NCI-H2227 (cell line): ENCODE results near the gene TSTD1.

Experiments
- DNase-seq: peaks from one replicate; lab custom pipeline; 2025; ENCODE audit not compliant: unreplicated experiment; lab: John Stamatoyannopoulos, UW

The TSTD1 gene, protein sequence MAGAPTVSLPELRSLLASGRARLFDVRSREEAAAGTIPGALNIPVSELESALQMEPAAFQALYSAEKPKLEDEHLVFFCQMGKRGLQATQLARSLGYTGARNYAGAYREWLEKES

DNA sequence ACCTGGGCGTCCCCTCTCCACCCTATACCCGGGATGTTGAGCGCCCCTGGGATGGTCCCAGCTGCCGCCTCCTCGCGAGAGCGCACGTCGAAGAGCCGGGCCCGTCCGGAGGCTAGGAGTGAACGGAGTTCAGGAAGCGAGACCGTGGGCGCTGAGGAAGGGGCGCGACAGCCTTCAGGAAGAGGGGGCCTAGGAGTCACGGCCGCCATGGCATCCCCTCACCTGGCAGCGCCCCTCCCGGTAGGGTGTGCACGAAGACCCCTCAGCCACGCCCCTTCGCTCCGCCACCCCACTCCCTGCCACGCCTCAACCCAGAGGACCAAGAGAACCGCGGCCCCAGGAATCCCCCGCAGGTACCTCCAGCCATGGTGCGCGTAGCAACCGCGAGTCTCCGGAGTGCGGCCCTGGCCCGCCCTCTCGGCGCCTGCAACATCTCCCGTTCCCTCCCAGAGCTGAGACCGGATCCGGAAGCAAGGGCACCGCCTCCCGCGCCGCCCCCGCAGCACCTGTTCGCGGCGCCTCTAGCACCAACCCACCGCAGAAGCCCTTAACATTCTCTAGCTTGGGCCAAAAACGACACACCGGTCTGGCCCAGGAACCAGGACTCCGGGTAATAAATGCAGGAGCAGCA is at the start of gene TSTD1:
TSS of gene TSTD1 (minus strand) at position 442 of the 631 bp plus-strand sequence. CDS start at position 367, 75 bp downstream.
- DNase-seq: peak; percentile 85

DNA sequence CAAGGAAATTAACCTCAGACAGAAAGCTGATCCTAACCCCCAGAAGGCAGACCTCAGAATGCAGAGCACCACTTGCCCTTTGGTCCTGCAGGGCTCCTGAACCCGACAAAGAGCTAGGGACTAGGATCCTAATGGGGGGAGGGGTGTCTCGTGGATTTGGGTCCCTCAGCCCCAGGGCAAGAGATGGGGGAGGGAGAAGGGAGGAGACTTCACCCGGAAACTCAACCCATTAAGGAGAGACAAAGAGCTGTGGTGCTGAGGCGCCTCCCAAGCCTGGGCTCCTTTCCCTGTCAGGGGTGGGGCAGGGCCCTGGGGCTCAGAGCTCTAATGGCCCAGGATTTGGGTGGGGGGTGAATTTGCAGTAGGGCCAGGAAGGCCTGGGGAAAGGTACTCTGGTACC is 47.7 kb upstream of the TSTD1 start:
- DNase-seq: no peak

DNA sequence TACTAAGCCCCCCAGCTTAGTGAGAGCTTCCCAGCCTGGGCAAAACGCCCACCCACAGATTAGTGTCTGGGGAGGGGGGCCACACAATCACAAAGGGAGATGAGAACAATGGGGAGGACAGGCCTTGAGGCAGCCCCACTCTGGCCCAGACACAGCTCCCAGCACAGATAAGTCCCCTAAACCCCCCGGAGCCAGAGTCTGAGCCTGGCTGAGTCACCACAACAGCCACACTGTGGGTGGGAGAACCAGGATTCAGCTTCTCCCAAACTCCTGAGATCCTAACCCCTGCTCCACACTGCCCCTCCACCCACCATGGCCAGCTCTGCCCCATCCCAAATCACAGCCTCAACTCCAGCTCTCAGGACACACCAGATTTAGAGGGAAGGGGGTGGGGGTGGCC is 46.4 kb upstream of the TSTD1 start:
- no peak for DNase-seq

DNA sequence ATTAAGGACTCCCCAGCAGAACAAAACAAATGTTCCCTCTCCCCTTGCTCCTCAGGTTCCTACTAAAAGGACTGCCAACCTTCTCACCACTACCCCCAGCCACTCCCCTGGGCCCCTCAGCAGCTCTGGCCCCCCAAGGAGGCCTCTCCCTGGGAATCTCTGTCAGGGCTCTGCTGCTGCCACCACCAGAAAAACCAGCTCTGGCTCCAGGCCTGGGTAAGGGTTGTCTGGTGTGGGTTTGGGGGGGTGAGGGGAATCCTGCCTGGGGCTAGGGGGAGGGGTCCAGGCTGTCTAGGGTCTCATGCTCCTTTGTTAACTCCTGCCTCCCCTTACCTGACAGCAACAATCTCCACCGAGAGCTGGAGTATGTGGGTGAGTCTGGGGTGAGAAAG is 45.8 kb upstream of the TSTD1 start:
- DNase-seq: no peak

DNA sequence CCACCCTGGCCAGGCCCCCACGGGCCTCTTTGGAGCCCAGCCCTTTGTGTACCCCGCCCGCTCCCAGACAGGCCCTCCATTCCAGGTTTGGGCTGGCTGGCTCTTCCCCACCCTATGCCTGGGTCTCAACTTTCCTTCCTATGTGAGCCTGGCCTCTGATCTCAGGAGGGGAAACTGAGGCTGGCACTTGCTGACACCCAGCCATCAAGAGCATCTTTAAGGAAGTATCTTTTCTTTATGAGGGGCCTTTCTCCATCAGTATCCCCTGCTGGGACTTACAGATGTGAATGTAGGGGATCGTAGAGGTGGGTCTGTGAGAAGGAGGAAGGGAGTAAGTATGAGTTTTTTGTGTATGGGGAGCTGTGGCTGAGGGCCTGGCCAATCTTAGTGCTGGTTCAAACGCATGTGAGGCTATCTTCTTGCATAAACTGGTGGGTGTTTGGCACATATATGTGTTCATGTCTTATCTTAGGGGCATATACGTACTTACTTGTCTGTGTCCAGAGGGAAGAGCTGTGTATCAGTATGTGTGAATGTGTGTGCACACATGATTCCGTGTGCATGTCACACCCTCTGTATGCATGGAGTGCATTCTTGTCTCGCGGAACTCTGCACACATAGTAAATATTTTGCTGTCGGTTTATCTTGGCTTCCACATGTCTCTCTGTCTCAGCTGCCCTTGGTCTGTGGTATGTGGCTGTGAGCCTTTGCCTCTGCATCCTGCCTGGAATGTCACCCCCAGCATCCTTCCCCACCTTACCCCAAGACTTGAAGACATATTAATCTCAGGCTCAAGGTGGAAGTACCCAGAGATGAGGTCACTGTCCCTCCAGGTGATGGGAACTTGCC is 45.2 kb upstream of the TSTD1 start:
- no peak for DNase-seq

DNA sequence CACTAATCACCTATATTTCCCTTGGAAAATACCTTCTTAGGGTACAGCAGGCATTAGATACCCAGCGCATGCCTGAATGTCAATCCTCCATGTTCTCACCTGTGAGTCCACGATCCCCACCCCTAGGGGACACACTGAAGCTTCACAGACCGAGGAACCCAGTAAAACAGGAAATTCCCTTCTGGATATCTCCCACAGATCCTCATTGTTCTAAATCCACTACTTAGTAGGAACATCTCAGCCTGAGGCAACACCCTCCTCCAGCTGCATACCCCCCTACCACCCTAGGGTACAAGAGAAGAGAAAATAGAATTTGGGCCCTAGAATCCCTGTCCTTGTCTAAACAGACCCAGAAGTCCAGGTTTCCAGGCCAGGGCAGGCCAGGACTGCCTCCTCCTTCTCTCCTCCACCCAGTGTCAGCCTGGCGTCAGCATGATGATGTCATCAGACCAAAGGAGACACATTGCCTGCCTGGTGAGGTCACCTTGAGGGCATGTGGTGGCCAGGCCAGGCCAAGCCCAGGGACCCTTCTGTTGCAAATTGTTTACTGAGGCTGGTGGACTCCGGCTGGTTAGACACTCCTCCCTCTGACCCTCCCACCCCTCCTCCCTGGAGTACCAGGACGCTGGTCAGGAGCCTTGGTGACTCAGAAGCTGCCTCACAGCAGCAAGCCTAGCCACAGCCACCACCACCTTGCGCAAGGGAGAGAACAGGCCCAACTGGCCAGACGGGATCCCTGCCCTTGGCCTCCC is 44.4 kb upstream of the TSTD1 start:
- no peak for DNase-seq

DNA sequence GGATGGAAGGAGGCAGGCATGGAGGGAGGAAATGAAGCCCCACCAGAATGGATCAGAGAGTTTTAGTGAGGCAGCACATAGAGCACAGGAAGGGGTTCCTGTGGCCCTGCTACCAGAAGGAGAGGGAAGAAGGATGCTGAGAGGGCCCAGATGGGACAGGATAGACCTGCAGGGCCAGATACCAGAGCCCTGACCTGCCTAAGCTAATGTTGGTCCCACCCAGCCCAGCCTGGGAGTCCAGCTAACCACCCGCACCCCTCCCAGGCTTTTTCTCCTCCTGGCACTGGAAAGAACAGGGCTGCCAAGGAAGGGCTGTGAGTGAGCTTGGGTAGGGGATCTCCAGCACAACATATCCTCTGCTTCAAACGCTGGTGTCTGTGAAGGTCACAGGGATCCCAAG is 43.7 kb upstream of the TSTD1 start:
- no peak for DNase-seq

DNA sequence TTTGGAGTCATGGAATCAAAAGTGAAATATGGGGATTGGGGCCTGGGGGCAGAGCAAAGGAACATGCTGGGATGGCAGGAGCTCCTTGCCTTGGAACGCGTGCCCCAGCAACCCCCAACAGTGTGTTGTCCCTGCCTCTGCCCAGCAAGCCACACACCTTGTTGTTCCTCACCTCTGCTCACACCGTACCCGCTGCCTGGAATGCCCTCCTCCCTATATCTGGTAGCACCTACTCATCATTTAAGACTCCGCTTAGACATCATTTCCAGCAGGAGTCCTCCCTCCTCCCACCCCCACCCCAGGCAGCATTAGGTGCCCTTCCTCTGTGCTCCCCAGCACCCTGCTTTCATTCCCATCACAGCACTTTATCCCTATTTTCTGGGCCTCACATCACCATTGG is 42.8 kb upstream of the TSTD1 start:
- DNase-seq: no peak

DNA sequence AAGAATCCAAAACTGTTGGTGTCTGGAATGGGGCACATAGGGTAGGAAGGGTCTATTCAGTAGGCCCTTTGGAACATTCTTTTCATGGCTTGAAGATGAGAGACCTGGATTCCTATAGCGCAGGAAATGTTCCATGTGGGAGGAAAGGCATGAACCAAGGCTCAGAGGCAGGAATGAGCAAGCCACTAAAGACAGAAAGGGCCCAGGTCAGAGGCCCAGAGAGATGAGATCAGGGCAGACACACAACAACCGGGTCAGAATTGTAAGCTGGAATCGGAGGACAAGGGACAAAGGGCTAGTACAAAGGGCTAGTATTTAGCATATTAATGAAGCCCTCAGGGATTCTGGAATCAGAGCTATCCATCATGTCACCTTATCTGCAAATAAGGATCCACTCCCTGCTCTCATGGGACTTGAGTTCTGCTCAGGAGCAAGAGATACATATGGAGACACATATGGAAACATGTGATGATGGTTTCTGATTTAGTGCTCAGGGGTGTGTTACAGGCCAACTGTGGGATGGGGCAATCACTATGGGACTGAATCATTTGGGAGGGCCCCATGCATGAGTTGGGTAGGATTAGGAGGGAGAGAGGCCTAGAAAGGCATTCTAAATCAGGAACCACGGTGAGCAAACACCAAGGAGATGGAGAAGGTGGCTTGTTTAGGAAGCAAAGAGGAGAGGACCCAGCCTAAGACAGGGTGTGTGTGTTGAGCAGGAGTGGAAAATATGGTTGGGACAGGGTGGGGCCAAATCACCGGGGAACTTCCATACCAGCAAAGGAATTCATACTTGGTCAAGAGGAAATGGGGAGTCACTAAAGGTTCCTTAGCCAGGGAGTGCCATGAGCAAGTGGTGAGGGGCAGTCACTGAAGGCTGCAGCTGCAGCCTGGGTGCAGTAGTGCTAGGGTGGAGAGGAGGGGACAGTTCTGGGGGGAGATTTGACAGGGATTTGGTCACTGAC is 42.0 kb upstream of the TSTD1 start:
- DNase-seq: no peak

DNA sequence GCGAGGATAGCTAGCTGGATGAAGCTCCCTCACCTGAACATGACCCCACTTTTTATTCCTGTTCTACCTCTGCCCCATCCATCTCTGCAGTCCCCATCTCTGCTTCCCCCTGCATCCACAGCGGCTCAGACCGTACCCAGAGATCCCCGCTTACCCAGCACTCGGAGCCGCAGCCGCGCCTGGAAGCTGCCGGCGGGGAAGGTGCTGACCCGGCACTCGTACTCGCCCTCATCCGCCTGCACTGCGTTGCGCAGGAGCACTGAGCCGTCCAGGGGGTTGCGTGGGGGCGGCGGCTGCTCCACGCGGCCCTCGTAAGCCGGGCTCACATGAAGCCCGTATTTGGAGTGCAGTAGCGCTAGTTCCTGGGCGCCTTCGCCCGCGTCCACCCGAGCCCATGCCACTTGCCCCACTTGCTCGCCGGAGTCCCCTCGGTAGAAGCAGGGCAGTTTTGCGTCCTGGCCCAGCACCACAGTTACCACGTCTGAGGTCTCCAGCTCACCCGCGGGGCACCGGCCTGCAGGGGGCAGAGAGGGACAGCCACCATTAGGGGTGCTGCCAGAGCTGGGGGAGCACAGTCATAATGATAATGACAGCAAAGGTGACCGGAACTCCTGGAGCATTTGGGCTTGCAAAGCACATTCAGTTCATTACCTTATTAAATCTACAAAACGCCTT is 40.8 kb upstream of the TSTD1 start:
- DNase-seq: no peak

DNA sequence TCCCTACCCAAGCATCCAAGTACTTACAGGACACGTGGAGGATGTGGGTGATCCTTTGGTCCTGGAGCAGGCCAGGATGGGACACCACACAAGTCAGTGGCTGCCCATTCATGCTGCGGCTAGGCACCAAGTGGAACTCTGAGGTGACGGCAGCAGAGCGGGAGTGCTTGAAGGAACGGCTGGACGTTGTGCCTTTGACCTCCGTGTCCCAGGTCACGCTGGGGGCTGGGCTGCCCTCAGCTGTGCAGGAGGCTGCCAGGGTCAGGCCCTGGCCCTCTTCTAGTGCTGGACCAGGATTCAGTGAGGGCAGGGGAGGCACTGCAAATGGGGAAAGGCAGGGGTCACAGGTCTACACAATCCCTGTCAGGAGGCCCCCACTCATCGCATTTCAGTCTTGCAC is 38.7 kb upstream of the TSTD1 start:
- DNase-seq: no peak

DNA sequence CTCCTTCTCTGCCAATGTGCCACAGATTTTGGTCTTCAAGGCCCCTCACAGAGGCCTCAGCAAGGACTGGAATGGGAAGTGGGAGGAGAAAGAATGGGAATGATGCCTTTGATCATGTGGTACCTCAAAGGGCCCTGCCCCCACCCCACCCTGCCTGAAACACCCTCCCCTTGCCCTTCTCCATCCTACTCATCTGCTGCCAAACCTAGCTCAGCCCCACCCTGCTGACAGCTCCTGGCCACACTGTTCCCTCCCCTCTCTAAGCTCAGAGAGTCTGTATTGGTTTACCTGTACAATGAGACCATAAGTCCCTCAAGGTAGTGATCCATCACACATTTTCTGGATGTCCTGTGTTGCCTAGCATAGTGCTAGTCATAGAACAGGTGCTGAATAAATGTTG is 37.6 kb upstream of the TSTD1 start:
- DNase-seq: no peak

DNA sequence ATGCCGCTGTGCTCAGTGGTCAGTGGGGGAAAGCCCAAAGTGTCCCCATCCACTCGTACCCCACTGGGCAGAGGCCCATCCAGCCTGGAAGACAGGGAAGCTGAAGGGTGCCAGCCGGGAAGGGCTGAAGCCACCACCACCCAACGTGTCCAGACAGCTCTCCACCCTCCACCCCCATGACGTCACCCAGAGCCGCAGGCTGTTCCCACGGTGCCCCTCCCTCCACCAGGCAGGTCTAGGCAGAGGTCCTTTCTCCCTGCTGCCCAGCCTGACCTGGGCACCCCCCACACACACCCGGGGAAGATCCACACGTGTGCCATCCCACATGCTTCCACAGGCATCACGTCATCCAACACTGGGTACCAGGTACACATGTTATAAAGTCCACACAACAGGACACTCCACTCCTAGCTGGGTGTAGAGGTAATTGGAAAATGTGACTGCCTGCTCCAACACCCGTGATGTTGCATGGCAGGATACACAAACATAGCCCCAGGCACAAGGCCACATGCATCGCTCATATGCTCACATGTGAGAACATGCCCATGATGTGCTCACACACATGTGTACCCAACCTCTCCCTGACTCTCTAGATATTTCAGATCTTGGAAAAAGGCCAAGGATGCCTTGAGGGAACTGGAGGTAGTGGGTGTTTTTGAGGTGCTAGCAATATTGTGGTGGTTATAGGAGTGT is 36.1 kb upstream of the TSTD1 start:
- DNase-seq: no peak

DNA sequence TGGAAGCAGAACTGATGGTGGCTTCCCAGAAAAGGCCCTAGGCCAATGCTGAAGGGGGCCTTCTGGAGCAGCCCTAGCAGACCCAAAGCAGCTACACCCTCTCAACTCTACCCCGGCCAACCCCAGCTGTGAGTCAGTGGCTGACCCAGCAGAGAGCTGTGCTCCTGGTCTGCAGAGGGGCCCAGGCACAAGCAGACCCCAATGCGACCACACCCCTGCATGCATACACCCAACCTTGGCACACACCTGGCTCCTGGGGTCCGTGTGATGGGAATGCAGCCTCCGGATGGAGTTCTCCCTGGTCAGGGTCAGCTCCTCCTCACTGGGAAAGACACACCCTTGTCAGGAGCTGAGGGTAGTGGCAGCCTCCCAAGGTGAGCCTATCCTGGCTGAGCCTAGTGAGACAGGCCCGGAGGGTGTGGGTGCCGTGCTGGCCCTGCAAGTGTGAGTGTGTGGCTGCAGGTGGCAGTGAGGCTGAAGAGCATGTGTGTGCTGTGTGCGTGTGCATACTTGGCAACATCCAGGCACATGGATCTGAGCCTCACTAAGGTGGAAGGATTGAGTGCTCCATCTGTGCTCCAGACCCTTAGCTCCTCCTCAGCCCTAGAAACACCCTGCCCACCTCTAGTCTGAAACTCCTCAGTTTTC is 34.8 kb upstream of the TSTD1 start:
- no peak for DNase-seq

DNA sequence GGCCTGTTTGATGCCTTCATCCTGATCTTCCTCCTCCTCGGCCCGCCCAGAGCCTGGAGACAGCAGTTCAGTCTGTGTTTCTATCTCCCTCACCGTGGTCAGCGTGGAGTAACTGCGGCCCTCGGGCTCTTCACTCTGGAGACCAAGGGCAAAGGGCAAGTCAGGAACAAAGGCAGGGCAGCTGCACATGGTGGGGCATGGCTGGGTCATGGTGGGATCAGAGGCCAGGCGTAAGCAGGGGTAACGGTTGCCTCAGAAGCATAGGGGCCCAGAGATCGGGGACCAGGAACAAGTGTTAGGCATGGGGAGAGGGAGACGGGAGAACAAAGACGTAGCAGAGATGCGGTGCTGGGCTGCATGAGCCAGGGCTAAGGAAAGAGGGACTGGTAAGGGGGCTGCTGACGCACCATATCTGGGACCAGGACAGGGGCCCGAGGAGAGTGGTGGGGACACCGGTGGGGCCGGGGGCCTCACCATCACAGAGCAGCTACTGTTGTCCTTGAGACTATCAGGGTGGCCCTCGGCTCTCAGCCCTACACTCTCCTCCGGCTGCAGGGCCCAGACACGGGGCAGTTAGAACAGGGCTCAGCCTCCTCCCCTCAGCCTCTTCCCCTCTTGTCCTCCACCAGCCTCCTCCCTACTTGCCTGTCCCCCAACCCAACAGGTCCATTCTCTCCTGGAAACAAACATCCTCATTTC is 34.1 kb upstream of the TSTD1 start:
- no peak for DNase-seq

DNA sequence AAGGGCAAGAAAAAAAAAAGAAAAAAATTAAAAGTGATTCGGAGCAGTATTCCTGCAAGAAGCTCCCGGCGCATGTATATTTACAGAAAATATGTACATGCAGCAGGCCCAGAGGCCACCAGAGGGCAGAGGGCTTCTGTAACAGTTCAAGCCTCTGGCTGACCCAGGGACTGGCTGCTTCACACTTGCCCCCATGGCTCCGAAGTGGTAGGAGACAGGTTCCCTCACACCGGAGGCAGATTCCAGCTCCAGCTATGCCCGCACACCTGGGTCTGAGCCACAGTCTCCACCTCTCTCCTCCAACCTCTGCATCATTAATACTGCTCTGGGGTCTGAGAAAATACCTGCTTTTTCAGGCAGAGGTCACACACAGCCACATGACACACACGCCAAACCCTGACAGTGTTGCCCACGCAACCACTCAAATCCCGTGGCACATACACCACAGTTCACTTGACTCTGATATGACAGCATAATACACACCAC is 33.2 kb upstream of the TSTD1 start:
- no peak for DNase-seq

DNA sequence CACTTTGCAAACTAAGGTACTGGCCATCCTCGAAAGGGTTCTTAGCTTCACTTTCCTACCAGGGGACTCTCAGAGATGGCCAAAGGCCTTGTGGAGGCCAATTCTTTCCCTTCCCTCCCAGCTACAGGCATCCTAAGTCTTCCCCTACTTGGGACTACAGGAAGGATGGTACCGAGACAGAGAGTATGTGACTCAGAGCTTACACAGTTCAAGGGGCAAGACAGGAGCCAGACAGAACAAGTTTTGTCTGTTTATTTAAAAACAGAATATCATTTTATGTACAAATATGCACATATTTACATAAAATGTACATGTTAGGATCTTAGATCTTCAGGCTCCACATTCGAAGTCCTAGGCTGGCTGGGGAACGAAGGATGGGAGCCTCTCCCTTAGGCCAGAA is 32.0 kb upstream of the TSTD1 start:
- DNase-seq: no peak

DNA sequence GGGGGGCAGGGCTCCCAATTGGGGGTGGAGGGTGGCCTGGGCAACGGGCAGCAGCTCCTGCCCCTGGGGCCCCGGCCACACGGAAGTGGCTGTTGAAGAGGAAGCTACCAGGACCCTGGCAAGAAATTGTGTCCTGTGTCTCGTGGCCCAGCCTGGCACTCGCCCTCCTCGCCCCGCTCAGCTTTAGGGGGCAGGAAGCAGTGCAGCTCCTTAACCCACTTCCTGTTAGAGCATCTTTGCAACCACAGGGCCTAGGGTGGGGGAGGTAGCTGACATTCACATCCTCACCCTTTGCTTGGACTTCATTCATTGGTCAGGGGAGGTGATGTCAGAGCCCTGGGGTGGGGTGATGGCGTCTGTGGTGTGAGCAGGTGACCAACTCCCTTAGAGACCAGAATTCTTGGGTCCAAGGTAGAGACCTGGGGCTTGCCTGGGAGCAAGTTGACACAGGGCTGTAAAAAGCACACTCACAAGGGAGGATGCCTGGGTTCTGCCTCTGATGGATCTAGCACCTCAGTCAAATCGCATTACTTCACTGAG is 31.0 kb upstream of the TSTD1 start, which contains the start of gene ARHGAP30:
TSS of gene ARHGAP30 (minus strand) at position 161 of the 540 bp plus-strand sequence. CDS start 267 bp downstream, outside the sequence.
- DNase-seq: no peak
